Measurements from ENCODE around the gene TNFRSF17. TPM values are rescaled to one million over a fixed set of nuclear protein-coding genes. Genes with fewer than 3 reads are reported as not detected.
"Not testable (repeated sequence)": the region's sequence is repeated elsewhere in the genome, so short reads cannot be mapped to it uniquely, and the experiment has no call there.

TNFRSF17 gene
- total RNA-seq, 1 donor from 2014 or later, result not detected

GRCh38 chr16:11950388-11950787, 14.6 kb upstream of the TNFRSF17 start:
- no peaks in the 10 kb centered on the region for H3K36me3 ChIP-seq
- H3K9ac ChIP-seq, result no peak overlapping the region
- peaks cover 2% of the 10 kb centered on the region for H3K27me3 Mint-ChIP-seq (ENCODE audit: insufficient read depth, low read depth)
- H4K20me1 ChIP-seq (ENCODE audit: low read depth), result no peaks in the 10 kb centered on the region
- no peak for DNase-seq (ENCODE audit: low spot score)
- H3K4me1 Mint-ChIP-seq, result no peaks in the 10 kb centered on the region
- no peak overlapping the region for H3K4me2 ChIP-seq
- H3F3A ChIP-seq (ENCODE audit: low read depth), result peaks cover 6% of the 10 kb centered on the region
- no peaks in the 10 kb centered on the region for H3K27me3 ChIP-seq
- peaks cover 7% of the 10 kb centered on the region for H3K4me1 ChIP-seq
- H3K4me3 ChIP-seq, result no peak overlapping the region
- no peak overlapping the region for H3K4me3 Mint-ChIP-seq
- no peak overlapping the region for H2AFZ ChIP-seq (replicated peaks)
- no peak for TF ChIP-seq EZH2 (IDR thresholded peaks at IDR 0.05)
- no peak for TF ChIP-seq EZH2phosphoT487 (IDR thresholded peaks at IDR 0.05)
- TF ChIP-seq CTCF (IDR thresholded peaks at IDR 0.05), result no peak
- H3K36me3 Mint-ChIP-seq, result no peaks in the 10 kb centered on the region
- H3K79me2 ChIP-seq (ENCODE audit: low read depth), result no peaks in the 10 kb centered on the region
- no peak overlapping the region for H3K27ac Mint-ChIP-seq
- H3K9me3 ChIP-seq (ENCODE audit: low read depth), result no peaks in the 10 kb centered on the region
- H3K27ac ChIP-seq, result no peak overlapping the region
- no peaks in the 10 kb centered on the region for H3K9me3 Mint-ChIP-seq

- DNase-seq (ENCODE audit: low spot score); H3K9me3 Mint-ChIP-seq; H3K27me3 ChIP-seq; H3K36me3 ChIP-seq; H3K79me2 ChIP-seq (ENCODE audit: low read depth); H3K4me1 ChIP-seq; H3K9ac ChIP-seq; H3K27ac Mint-ChIP-seq; H3K4me1 Mint-ChIP-seq; H3K4me3 Mint-ChIP-seq; H3K27me3 Mint-ChIP-seq (ENCODE audit: insufficient read depth, low read depth); H3F3A ChIP-seq (ENCODE audit: low read depth); H4K20me1 ChIP-seq (ENCODE audit: low read depth); H3K4me3 ChIP-seq; H3K36me3 Mint-ChIP-seq; H3K9me3 ChIP-seq (ENCODE audit: low read depth); H2AFZ ChIP-seq (replicated peaks); H3K27ac ChIP-seq; H3K4me2 ChIP-seq: not testable (repeated sequence)
Measured at GRCh38 chr16:11953576-11953975, 11.4 kb upstream of the TNFRSF17 start.

- H3K4me1 ChIP-seq, result no peaks in the 10 kb centered on the region
- DNase-seq (ENCODE audit: low spot score), result no peak
- H3K27me3 ChIP-seq, result no peaks in the 10 kb centered on the region
- Mint-ChIP-seq H3K4me3 (no peak overlapping the region), H3K27me3 (ENCODE audit: insufficient read depth, low read depth) (peaks cover 5% of the 10 kb centered on the region), H3K36me3 (peaks cover 3% of the 10 kb centered on the region), H3K9me3 (no peaks in the 10 kb centered on the region), H3K27ac (no peak overlapping the region), H3K4me1 (no peaks in the 10 kb centered on the region)
- no peak overlapping the region for H3K4me2 ChIP-seq
- H3K4me3 ChIP-seq, result no peak overlapping the region
- H3K9ac ChIP-seq, result no peak overlapping the region
- no peaks in the 10 kb centered on the region for H3K9me3 ChIP-seq (ENCODE audit: low read depth)
- no peaks in the 10 kb centered on the region for H4K20me1 ChIP-seq (ENCODE audit: low read depth)
- TF ChIP-seq CTCF (IDR thresholded peaks at IDR 0.05) (no peak), EZH2 (IDR thresholded peaks at IDR 0.05) (no peak), EZH2phosphoT487 (IDR thresholded peaks at IDR 0.05) (no peak)
- H3K36me3 ChIP-seq, result no peaks in the 10 kb centered on the region
- H2AFZ ChIP-seq (replicated peaks), result no peak overlapping the region
- H3K27ac ChIP-seq, result no peak overlapping the region
- no peaks in the 10 kb centered on the region for H3F3A ChIP-seq (ENCODE audit: low read depth)
- H3K79me2 ChIP-seq (ENCODE audit: low read depth), result no peaks in the 10 kb centered on the region
Measured at GRCh38 chr16:11955713-11956123, 9.3 kb upstream of the TNFRSF17 start.

GRCh38 chr16:11956558-11956957, 8.5 kb upstream of the TNFRSF17 start:
- Mint-ChIP-seq H3K4me1 (no peaks in the 10 kb centered on the region), H3K27me3 (ENCODE audit: insufficient read depth, low read depth) (peaks cover 5% of the 10 kb centered on the region), H3K9me3 (no peaks in the 10 kb centered on the region), H3K36me3 (peaks cover 3% of the 10 kb centered on the region), H3K4me3 (no peak overlapping the region), H3K27ac (no peak overlapping the region)
- no peak overlapping the region for H2AFZ ChIP-seq (replicated peaks)
- H3K27ac ChIP-seq, result no peak overlapping the region
- no peaks in the 10 kb centered on the region for H4K20me1 ChIP-seq (ENCODE audit: low read depth)
- TF ChIP-seq EZH2phosphoT487 (IDR thresholded peaks at IDR 0.05) (no peak), EZH2 (IDR thresholded peaks at IDR 0.05) (no peak), CTCF (IDR thresholded peaks at IDR 0.05) (no peak)
- no peak overlapping the region for H3K4me2 ChIP-seq
- no peaks in the 10 kb centered on the region for H3K9me3 ChIP-seq (ENCODE audit: low read depth)
- H3K79me2 ChIP-seq (ENCODE audit: low read depth), result no peaks in the 10 kb centered on the region
- no peak overlapping the region for H3K4me3 ChIP-seq
- no peaks in the 10 kb centered on the region for H3K4me1 ChIP-seq
- no peak overlapping the region for H3K9ac ChIP-seq
- H3K27me3 ChIP-seq, result no peaks in the 10 kb centered on the region
- DNase-seq (ENCODE audit: low spot score), result no peak
- no peaks in the 10 kb centered on the region for H3K36me3 ChIP-seq
- H3F3A ChIP-seq (ENCODE audit: low read depth), result no peaks in the 10 kb centered on the region
